Heart left ventricle (tissue), 16 donors: ENCODE results near the gene DDX21. TPM values are rescaled to one million over a fixed set of nuclear protein-coding genes. Genes with fewer than 3 reads are reported as not detected.

Experiments
- ATAC-seq, 4 donors: fragments of 200-7000 bp; cut with Tn5 transposase; one replicate each; pipeline ENCODE4 v1.9.1; 2020 to 2022; ENCODE audit warnings: moderate library complexity in 4 of 4, mild to moderate bottlenecking in 3 of 4, moderate number of reproducible peaks in 1 of 4
- DNase-seq, 5 donors: peaks; one replicate each; pipeline ENCODE4 v3.0.0-alpha.2; 2020
- H3K27ac ChIP-seq, 12 donors: fragments of 200-600 bp; sonication (generic) in 4 of 12; one replicate each; pipeline versions ENCODE4 v1.5.0 to v1.8.0; 2016 to 2022; ENCODE audit warnings: mild to moderate bottlenecking in 2 of 12
- H3K27me3 ChIP-seq, 9 donors: fragments of 200-600 bp; sonication (generic) in 2 of 9; one replicate each; pipeline versions ENCODE4 v1.5.1 to v1.8.0; 2016 to 2022; ENCODE audit warnings: mild to moderate bottlenecking in 3 of 9
- H3K36me3 ChIP-seq, 9 donors: fragments of 200-600 bp; sonication (generic) in 2 of 9; one replicate each; pipeline versions ENCODE4 v1.5.0 to v1.8.0; 2018 to 2022; ENCODE audit warnings: mild to moderate bottlenecking in 2 of 9
- H3K4me1 ChIP-seq, 12 donors: fragments of 200-600 bp; sonication (generic) in 4 of 12; one replicate each; pipeline versions ENCODE4 v1.5.0 to v1.8.0; 2016 to 2022; ENCODE audit warnings: mild to moderate bottlenecking in 3 of 12
- H3K4me3 ChIP-seq, 12 donors: fragments of 200-600 bp; sonication (generic) in 4 of 12; one replicate each; pipeline versions ENCODE4 v1.5.0 to v1.8.0; 2017 to 2022; ENCODE audit warnings: mild to moderate bottlenecking in 9 of 12, moderate library complexity in 4 of 12
- H3K9me3 ChIP-seq, 12 donors: fragments of 200-600 bp; sonication (generic) in 4 of 12; one replicate each; pipeline versions ENCODE4 v1.5.0 to v1.8.0; 2016 to 2022; ENCODE audit warnings: mild to moderate bottlenecking in 1 of 12
- POLR2A ChIP-seq, 2 donors: fragments of 450-650 bp; IDR thresholded peaks; one replicate each; pipeline ENCODE4 v1.6.1; 2017; ENCODE audit warnings: antibody characterized with exemption in 2 of 2, mild to moderate bottlenecking in 2 of 2, moderate library complexity in 2 of 2
- WGBS, 4 donors: extraction: QIAGEN DNeasy Blood & Tissue Kit in 2 of 4; methylation state at CpG; one replicate each; pipeline versions ENCODE4 v1.1.5 to v1.1.7; 2013 to 2018; 5-methylcytosine and 5-hydroxymethylcytosine counted together
- intact Hi-C, 10 donors: fragments of 100-400 bp; cut with DNase I; formaldehyde crosslinking; loops; one replicate each; pipeline versions ENCODE4 v1.11.1 to v1.14.2; 2022
- polyA plus RNA-seq, 2 donors: library from polyadenylated mRNA; stranded (reverse); fragments of 200-250 nt; gene quantifications; one replicate each; pipeline ENCODE4 v1.2.3, GENCODE V29; 2013
- total RNA-seq, 9 donors: library from RNA; depleted of rRNA in 2 of 9; stranded (reverse); fragments of >200 nt in 2 of 9; fragmentation: NEBNext Ultra II Directional in 3 of 9; extraction: Animal tissue kit (Norgen Biotek cat#: 25700) in 3 of 9; gene quantifications; one replicate each; pipeline versions ENCODE4 v1.1.0 to v1.2.4, GENCODE V29; 2016 to 2023
- TF ChIP-seq, protein P1 (sequence below), 12 donors: fragments of 200-600 bp; sonication (generic) in 4 of 12; IDR thresholded peaks; one replicate each; pipeline versions ENCODE4 v1.5.0 to v1.8.0; 2018 to 2022; ENCODE audit warnings: antibody characterized with exemption in 12 of 12, mild to moderate bottlenecking in 5 of 12
- donor health status: ischemic (EF 13 %, LVEDD 7.1; RV severe dilation, severe dysfunction).
- donor health status: healthy with polysubstance abuse.
- donor health status: DM: no; HTN: yes; CAD: no.
- donor health status: DM: no; HTN: no; CAD: no.
- donor health status: ischemic (EF 25% LVEDD 6.9; RV normal size, moderate dysfunction).
- donor health status: ischemic (EF 25% LVEDD 5.7; RV mildly dilated, moderate dysfunction).
- donor health status: healthy.
- donor health status: DM: yes; HTN: yes; CAD: no.
- donor health status: ischemic (EF 35%, LVEDD 5.7; RV mildly dilated, moderate dysfunction).
- donor health status: nonischemic (EF 11% LVEDD 7.7; RV severe dilation, severe dysfunction).
- donor health status: DM: yes; HTN: yes; CAD: no.
- donor health status: PGD.
- donor health status: ischemic (EF 29% LVEDD 5.4; RV normal size, mild dysfunction).
- donor health status: nonischemic (EF 23%, LVEDD 6.1; RV moderate dilation, normal function).

Gene DDX21
- total and polyA plus RNA-seq, 11 donors: 8.0 to 40.2 (median 26.2) TPM

DNA sequence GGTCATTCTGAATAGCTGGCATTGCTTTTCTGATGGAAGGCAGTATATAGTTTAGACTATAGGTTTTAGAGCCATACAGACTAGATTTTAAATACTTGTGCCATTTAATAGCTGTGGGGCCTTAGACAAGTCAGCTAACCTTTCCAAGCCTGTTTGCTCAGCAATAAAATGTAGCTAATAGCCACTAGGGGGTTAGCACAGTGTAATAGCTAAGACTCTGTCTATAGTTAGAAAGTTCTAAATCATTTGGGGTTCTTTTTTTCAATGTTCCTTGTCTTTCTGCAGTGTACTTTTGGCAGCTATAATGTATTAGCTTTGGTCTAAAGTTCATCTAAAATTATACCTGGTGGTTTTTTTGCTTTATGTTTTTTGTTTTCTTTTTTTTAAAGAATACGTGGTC lies 25.1 kb downstream of the DDX21 start:
- peaks cover 0 to 99% (median 75%) of the 10 kb centered on the region in 9 donors for H3K36me3 ChIP-seq

DNA sequence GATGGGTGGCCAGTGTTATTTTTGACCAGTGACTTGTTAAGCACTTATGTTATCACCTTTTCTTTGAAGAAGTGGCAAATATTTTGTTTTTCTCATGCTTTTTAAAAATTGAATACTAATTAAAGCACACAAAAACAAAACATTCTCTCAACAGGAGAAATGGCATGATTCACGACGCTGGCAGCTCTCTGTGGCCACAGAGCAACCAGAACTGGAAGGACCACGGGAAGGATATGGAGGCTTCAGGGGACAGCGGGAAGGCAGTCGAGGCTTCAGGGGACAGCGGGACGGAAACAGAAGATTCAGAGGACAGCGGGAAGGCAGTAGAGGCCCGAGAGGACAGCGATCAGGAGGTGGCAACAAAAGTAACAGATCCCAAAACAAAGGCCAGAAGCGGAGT lies 26.4 kb downstream of the DDX21 start:
- Histone ChIP-seq H3K4me3 (no peak overlapping the region), H3K36me3 (peaks cover 0 to 86% (median 62%) of the 10 kb centered on the region in 9 donors), H3K4me1 (no peaks in the 10 kb centered on the region), H3K27ac (no peak overlapping the region), H3K27me3 (no peaks in the 10 kb centered on the region), H3K9me3 (no peaks in the 10 kb centered on the region)
- ATAC-seq (no peak), DNase-seq (no peak)
- intact Hi-C loops: no loop called here
- no peak for TF ChIP-seq POLR2A (IDR thresholded peaks at IDR 0.05)
- TF ChIP-seq, protein P1, sequence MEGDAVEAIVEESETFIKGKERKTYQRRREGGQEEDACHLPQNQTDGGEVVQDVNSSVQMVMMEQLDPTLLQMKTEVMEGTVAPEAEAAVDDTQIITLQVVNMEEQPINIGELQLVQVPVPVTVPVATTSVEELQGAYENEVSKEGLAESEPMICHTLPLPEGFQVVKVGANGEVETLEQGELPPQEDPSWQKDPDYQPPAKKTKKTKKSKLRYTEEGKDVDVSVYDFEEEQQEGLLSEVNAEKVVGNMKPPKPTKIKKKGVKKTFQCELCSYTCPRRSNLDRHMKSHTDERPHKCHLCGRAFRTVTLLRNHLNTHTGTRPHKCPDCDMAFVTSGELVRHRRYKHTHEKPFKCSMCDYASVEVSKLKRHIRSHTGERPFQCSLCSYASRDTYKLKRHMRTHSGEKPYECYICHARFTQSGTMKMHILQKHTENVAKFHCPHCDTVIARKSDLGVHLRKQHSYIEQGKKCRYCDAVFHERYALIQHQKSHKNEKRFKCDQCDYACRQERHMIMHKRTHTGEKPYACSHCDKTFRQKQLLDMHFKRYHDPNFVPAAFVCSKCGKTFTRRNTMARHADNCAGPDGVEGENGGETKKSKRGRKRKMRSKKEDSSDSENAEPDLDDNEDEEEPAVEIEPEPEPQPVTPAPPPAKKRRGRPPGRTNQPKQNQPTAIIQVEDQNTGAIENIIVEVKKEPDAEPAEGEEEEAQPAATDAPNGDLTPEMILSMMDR (IDR thresholded peaks at IDR 0.05): no peak
- 90 to 94% (median 93%) methylated on average over 11 of the region's 11 CpGs for WGBS, 4 donors

More for the DNA sequence above, 25.1 kb downstream of the DDX21 start:
- ATAC-seq (no peak), DNase-seq (no peak)
- TF ChIP-seq, protein P1 (IDR thresholded peaks at IDR 0.05): no peak
- TF ChIP-seq POLR2A (IDR thresholded peaks at IDR 0.05): no peak
- intact Hi-C loops: no loop called here
- Histone ChIP-seq H3K4me1 (no peaks in the 10 kb centered on the region), H3K9me3 (no peaks in the 10 kb centered on the region), H3K4me3 (no peak overlapping the region), H3K27me3 (no peaks in the 10 kb centered on the region), H3K27ac (no peak overlapping the region)
- 91 to 98% (median 98%) methylated on average over 1 of the region's 1 CpG for WGBS, 4 donors

DNA sequence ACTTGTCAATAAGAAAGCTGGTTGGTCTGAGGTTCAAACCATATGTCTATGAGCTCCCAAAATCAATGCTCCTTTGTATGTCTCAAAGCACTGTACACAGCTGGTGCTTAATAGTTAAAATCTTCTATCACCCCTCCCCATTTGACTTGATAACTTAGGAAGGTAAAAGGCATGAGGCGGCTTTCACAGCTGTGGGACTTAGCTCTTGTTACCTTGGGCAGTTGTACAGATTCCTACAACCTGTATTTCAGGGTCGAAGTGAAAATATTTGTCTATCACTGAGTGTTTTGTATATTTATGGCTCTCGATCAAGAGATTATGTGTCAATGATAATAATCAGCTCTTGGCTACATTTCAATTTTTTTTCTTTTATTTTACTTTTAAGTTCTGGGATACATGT lies 31.6 kb downstream of the DDX21 start:
- Histone ChIP-seq H3K4me1 (peaks cover 4 to 40% (median 34%) of the 10 kb centered on the region in 12 donors), H3K9me3 (no peaks in the 10 kb centered on the region), H3K27ac (no peak overlapping the region), H3K27me3 (no peaks in the 10 kb centered on the region), H3K36me3 (peaks cover 0 to 37% (median 19%) of the 10 kb centered on the region in 9 donors), H3K4me3 (peak overlapping the region in 4 of 12 donors; percentile 80 to 96 (median 88))
- 84 to 89% (median 86%) methylated on average over 3 of the region's 3 CpGs for WGBS, 4 donors
- ATAC-seq: no peak
- no peak for DNase-seq
- intact Hi-C loops: no loop called here
- TF ChIP-seq POLR2A (IDR thresholded peaks at IDR 0.05): no peak
- TF ChIP-seq, protein P1 (IDR thresholded peaks at IDR 0.05): no peak

DNA sequence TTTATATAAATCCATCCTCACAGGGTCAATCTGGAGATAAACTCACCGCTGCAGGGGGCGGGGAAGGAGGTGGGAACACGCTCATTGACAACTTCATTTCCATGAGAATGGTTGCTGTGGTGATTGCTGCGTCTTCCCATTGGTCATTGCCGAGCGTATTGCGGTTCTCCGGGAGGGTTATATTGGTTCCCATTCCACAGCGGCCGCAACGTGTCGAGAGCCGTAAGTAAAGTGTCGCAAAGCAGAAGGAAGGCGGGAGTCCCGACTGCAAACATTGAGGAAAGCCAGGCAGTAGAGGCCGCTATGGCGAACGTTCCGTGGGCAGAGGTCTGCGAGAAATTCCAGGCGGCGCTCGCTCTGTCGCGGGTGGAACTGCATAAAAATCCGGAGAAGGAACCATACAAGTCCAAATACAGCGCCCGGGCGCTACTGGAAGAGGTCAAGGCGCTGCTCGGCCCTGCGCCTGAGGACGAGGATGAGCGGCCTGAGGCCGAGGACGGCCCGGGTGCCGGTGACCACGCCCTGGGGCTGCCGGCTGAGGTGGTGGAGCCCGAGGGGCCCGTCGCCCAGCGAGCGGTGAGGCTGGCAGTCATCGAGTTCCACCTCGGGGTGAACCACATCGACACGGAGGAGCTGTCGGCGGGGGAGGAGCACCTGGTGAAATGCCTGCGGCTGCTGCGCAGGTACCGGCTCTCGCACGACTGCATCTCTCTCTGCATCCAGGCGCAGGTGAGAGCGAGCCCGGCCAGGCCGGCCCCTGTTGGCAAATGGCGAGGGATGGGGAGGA lies 32.8 kb downstream of the DDX21 start, which contains the start of gene KIFBP:
KIFBP (plus strand) TSS at position 274 of the 787 bp plus-strand sequence; CDS start at position 304, 30 bp downstream.
- Histone ChIP-seq H3K27me3 (no peaks in the 10 kb centered on the region), H3K27ac (peak within 1 kb of the TSS; percentile 14 to 94 (median 86)), H3K9me3 (no peaks in the 10 kb centered on the region), H3K4me3 (peak within 1 kb of the TSS; percentile 54 to 96 (median 86)), H3K4me1 (peaks cover 4 to 51% (median 44%) of the 10 kb centered on the region in 12 donors), H3K36me3 (peaks cover 0 to 26% (median 8%) of the 10 kb centered on the region in 9 donors)
- DNase-seq (peak; percentile 90 to 96 (median 94)), ATAC-seq (peak; percentile 95 to 97 (median 96))
- WGBS, 4 donors: 0% methylated on average over 35 to 62 of the region's 62 CpGs
- intact Hi-C loops: no loop called here
- TF ChIP-seq, protein P1 (IDR thresholded peaks at IDR 0.05): peak in 11 of 12 donors; percentile 17 to 89 (median 48)
- peak; percentile 55 to 91 for TF ChIP-seq POLR2A (IDR thresholded peaks at IDR 0.05)
